GM23248 (cell line): Measurements from ENCODE around the gene TXNDC15. TPM values are rescaled to one million over a fixed set of nuclear protein-coding genes. Genes with fewer than 3 reads are reported as not detected.

Source experiments
- DNase-seq: peaks from one replicate; pipeline ENCODE4 v3.0.0-alpha.2; 2015
- H2AFZ ChIP-seq: fragments of 200-600 bp; sonication (generic); 2 replicates; pipeline ENCODE4 v1.6.1; 2016; ENCODE audit warnings: antibody characterized with exemption
- H3F3A ChIP-seq: fragments of 200-600 bp; sonication (generic); 2 replicates; pipeline ENCODE4 v1.6.1; 2016; ENCODE audit warnings: mild to moderate bottlenecking, antibody characterized with exemption, mixed run types; ENCODE audit not compliant: insufficient read depth
- H3K27ac ChIP-seq: fragments of 200-600 bp; sonication (generic); 2 replicates; pipeline ENCODE4 v1.5.1; 2016; ENCODE audit warnings: mild to moderate bottlenecking
- H3K27me3 ChIP-seq: fragments of 200-600 bp; sonication (generic); replicated peaks from 2 replicates; pipeline ENCODE4 v1.6.1; 2016; ENCODE audit warnings: mild to moderate bottlenecking; ENCODE audit not compliant: insufficient read depth
- H3K36me3 ChIP-seq: fragments of 200-600 bp; sonication (generic); 2 replicates; pipeline ENCODE4 v1.6.1; 2016; ENCODE audit warnings: low read depth, mild to moderate bottlenecking
- H3K4me1 ChIP-seq: fragments of 200-600 bp; sonication (generic); 2 replicates; pipeline ENCODE4 v1.6.1; 2016; ENCODE audit warnings: mild to moderate bottlenecking; ENCODE audit not compliant: insufficient read depth
- H3K4me2 ChIP-seq: fragments of 200-600 bp; sonication (generic); one replicate; pipeline ENCODE4 v1.6.1; 2016; ENCODE audit warnings: mild to moderate bottlenecking; ENCODE audit not compliant: unreplicated experiment
- H3K4me3 ChIP-seq: fragments of 200-600 bp; sonication (generic); 2 replicates; pipeline ENCODE4 v1.5.1; 2016; ENCODE audit warnings: mild to moderate bottlenecking
- H3K79me2 ChIP-seq: fragments of 200-600 bp; sonication (generic); 2 replicates; pipeline ENCODE4 v1.6.1; 2016; ENCODE audit warnings: mild to moderate bottlenecking; ENCODE audit not compliant: insufficient read depth
- H3K9ac ChIP-seq: fragments of 200-600 bp; sonication (generic); 2 replicates; pipeline ENCODE4 v1.6.1; 2016; ENCODE audit warnings: mild to moderate bottlenecking
- H3K9me2 ChIP-seq: fragments of 200-600 bp; sonication (generic); 2 replicates; pipeline ENCODE4 v1.6.1; 2016; ENCODE audit warnings: mixed run types, mild to moderate bottlenecking, moderate library complexity; ENCODE audit not compliant: insufficient read depth
- H3K9me3 ChIP-seq: fragments of 200-600 bp; sonication (generic); one replicate; pipeline ENCODE4 v1.6.1; 2017; ENCODE audit warnings: low read depth
- H4K20me1 ChIP-seq: fragments of 200-600 bp; sonication (generic); 2 replicates; pipeline ENCODE4 v1.6.0; 2016; ENCODE audit not compliant: insufficient read depth
- EZH2 ChIP-seq: fragments of 200-600 bp; sonication (generic); IDR thresholded peaks from 2 replicates; pipeline ENCODE4 v1.6.1; 2018; ENCODE audit warnings: antibody characterized with exemption, mild to moderate bottlenecking; ENCODE audit not compliant: insufficient read depth, poor library complexity, severe bottlenecking
- EZH2phosphoT487 ChIP-seq: fragments of 200-600 bp; sonication (generic); IDR thresholded peaks from 2 replicates; pipeline ENCODE4 v1.6.1; 2018; ENCODE audit warnings: antibody characterized with exemption, moderate library complexity, mild to moderate bottlenecking, low read depth; ENCODE audit not compliant: insufficient read depth
- WGBS, 2 experiments: methylation state at CpG; one replicate each; pipeline ENCODE4 v1.1.6; 2015 to 2017; ENCODE audit warnings: low lambda C conversion rate in 2 of 2, low coverage in 1 of 2; ENCODE audit errors: missing lambda C conversion rate in 2 of 2; 5-methylcytosine and 5-hydroxymethylcytosine counted together
- in situ Hi-C: fragments of 300-500 bp; cut with MboI; formaldehyde crosslinking; loops from 2 replicates; pipeline ENCODE4 v1.15.0; 2020
- polyA plus RNA-seq: library from polyadenylated mRNA; unstranded; fragments of >200 nt; fragmentation: Nextera tagmentation; extraction: Ambion mirVana; gene quantifications from 2 replicates; pipeline ENCODE4 v1.2.1, GENCODE V29; 2016
- total RNA-seq: library from RNA; depleted of rRNA; stranded (reverse); fragments of >200 nt; shearing (Covaris generic); gene quantifications from 2 replicates; pipeline ENCODE4 v1.2.3, GENCODE V29; 2014

TXNDC15 gene
- total and polyA plus RNA-seq, 2 experiments from 2014 or later, result 102 to 170 TPM

GRCh38 chr5:134918861-134919260 is 44.7 kb downstream of the TXNDC15 start:
- Histone ChIP-seq H3K9me2 (no peaks in the 10 kb centered on the region), H3K4me1 (no peaks in the 10 kb centered on the region), H3K9ac (no peak overlapping the region), H3K4me2 (no peak overlapping the region), H3K79me2 (no peaks in the 10 kb centered on the region), H3F3A (no peaks in the 10 kb centered on the region), H3K27ac (no peak overlapping the region), H4K20me1 (no peaks in the 10 kb centered on the region), H3K9me3 (no peaks in the 10 kb centered on the region), H3K4me3 (no peak overlapping the region), H3K27me3 (no peaks in the 10 kb centered on the region), H2AFZ (no peak overlapping the region), H3K36me3 (no peaks in the 10 kb centered on the region)
- WGBS, 2 experiments, result 98 to 99% methylated on average over 3 of the region's 3 CpGs
- in situ Hi-C loops, result loop anchor here (25.0 kb wide), 1 partner anchor 418 kb away; no protein-coding TSS in a partner anchor
- TF ChIP-seq EZH2 (no peak), EZH2phosphoT487 (no peak)
- no peak for DNase-seq

GRCh38 chr5:134920848-134921575 is 46.8 kb downstream of the TXNDC15 start:
- no peak overlapping the region for H3K4me2 ChIP-seq
- no peaks in the 10 kb centered on the region for H3F3A ChIP-seq
- DNase-seq, result no peak
- no peaks in the 10 kb centered on the region for H3K4me1 ChIP-seq
- H3K36me3 ChIP-seq, result no peaks in the 10 kb centered on the region
- in situ Hi-C loops, result loop anchor here (25.0 kb wide), 1 partner anchor 416 kb away; no protein-coding TSS in a partner anchor
- no peaks in the 10 kb centered on the region for H3K79me2 ChIP-seq
- H3K9ac ChIP-seq, result no peak overlapping the region
- no peaks in the 10 kb centered on the region for H3K9me3 ChIP-seq
- no peaks in the 10 kb centered on the region for H3K9me2 ChIP-seq
- H4K20me1 ChIP-seq, result no peaks in the 10 kb centered on the region
- H3K27ac ChIP-seq, result no peak overlapping the region
- H3K27me3 ChIP-seq, result no peaks in the 10 kb centered on the region
- no peak overlapping the region for H3K4me3 ChIP-seq
- no peak for TF ChIP-seq EZH2
- no peak for TF ChIP-seq EZH2phosphoT487
- no peak overlapping the region for H2AFZ ChIP-seq
- 96 to 99% methylated on average over 9 of the region's 9 CpGs for WGBS, 2 experiments

- Histone ChIP-seq H3K27ac (no peak overlapping the region), H3K9me3 (no peaks in the 10 kb centered on the region), H2AFZ (no peak overlapping the region), H3K9ac (no peak overlapping the region), H3K27me3 (no peaks in the 10 kb centered on the region), H3K4me2 (no peak overlapping the region), H3K4me3 (no peak overlapping the region), H3K79me2 (no peaks in the 10 kb centered on the region), H3K4me1 (no peaks in the 10 kb centered on the region), H3K9me2 (no peaks in the 10 kb centered on the region), H3F3A (no peaks in the 10 kb centered on the region), H3K36me3 (peaks cover 13% of the 10 kb centered on the region; the same call in 1 of the 2 replicates), H4K20me1 (no peaks in the 10 kb centered on the region)
- no peak for DNase-seq
- in situ Hi-C loops, result no loop called here
- TF ChIP-seq EZH2phosphoT487 (no peak), EZH2 (no peak)
- WGBS, 2 experiments, result 97 to 100% methylated on average over 3 of the region's 3 CpGs
These were observed 58.3 kb downstream of the TXNDC15 start for GRCh38 chr5:134932508-134932907.

GRCh38 chr5:134934202-134934601 is 60.0 kb downstream of the TXNDC15 start:
- WGBS, 2 experiments, result 92 to 96% methylated on average over 5 of the region's 5 CpGs
- Histone ChIP-seq H3K9ac (no peak overlapping the region), H3K4me1 (no peaks in the 10 kb centered on the region), H4K20me1 (no peaks in the 10 kb centered on the region), H3K27ac (no peak overlapping the region), H3K79me2 (no peaks in the 10 kb centered on the region), H3K4me2 (no peak overlapping the region), H2AFZ (no peak overlapping the region), H3K4me3 (no peak overlapping the region), H3K27me3 (no peaks in the 10 kb centered on the region), H3K9me3 (no peaks in the 10 kb centered on the region), H3F3A (no peaks in the 10 kb centered on the region), H3K36me3 (peaks cover 16% of the 10 kb centered on the region; the same call in 1 of the 2 replicates), H3K9me2 (no peaks in the 10 kb centered on the region)
- in situ Hi-C loops, result no loop called here
- no peak for TF ChIP-seq EZH2
- no peak for TF ChIP-seq EZH2phosphoT487
- DNase-seq, result no peak
